ENCODE data around the gene FOXD1. TPM values are rescaled to one million over a fixed set of nuclear protein-coding genes. Genes with fewer than 3 reads are reported as not detected.

Gene FOXD1
- total and polyA plus RNA-seq, 8 donors, result 0.06 to 0.14 (median 0.12) TPM; not detected in 5

DNA sequence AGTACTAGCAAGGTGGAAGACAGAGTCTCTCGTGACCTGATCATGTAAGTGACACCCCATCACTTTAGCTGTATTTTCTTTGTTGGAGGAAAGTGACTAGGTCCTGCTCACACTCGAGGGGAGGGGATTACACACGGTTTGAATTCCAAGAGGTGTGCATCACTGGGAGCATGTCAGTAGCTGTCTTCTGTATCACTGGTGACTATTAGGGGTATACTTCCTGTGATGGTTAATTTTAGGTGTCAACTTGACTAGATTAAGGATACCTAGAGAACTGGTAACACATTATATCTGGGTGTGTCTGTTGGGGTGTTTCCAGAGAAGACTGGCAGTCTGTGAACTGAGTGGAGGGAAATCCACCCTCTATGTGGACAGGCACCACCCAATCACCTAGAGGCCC lies 22.5 kb downstream of the FOXD1 start:
- intact Hi-C loops (cut with DNase I), result no loop called here
- Histone ChIP-seq H3K36me3 (no peaks in the 10 kb centered on the region), H3K27ac (no peak overlapping the region), H3K4me3 (no peak overlapping the region), H3K9me3 (no peaks in the 10 kb centered on the region), H3K4me1 (peaks cover 0 to 5% (median 0%) of the 10 kb centered on the region in 3 donors), H3K27me3 (peaks cover 0 to 7% (median 1%) of the 10 kb centered on the region in 4 donors)
- WGBS, 2 donors, result 80 to 87% methylated on average over 3 of the region's 3 CpGs
- FAIRE-seq (no peak), DNase-seq (no peak), ATAC-seq (no peak)
- TF ChIP-seq, protein P1, sequence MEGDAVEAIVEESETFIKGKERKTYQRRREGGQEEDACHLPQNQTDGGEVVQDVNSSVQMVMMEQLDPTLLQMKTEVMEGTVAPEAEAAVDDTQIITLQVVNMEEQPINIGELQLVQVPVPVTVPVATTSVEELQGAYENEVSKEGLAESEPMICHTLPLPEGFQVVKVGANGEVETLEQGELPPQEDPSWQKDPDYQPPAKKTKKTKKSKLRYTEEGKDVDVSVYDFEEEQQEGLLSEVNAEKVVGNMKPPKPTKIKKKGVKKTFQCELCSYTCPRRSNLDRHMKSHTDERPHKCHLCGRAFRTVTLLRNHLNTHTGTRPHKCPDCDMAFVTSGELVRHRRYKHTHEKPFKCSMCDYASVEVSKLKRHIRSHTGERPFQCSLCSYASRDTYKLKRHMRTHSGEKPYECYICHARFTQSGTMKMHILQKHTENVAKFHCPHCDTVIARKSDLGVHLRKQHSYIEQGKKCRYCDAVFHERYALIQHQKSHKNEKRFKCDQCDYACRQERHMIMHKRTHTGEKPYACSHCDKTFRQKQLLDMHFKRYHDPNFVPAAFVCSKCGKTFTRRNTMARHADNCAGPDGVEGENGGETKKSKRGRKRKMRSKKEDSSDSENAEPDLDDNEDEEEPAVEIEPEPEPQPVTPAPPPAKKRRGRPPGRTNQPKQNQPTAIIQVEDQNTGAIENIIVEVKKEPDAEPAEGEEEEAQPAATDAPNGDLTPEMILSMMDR (IDR thresholded peaks at IDR 0.05), result no peak

DNA sequence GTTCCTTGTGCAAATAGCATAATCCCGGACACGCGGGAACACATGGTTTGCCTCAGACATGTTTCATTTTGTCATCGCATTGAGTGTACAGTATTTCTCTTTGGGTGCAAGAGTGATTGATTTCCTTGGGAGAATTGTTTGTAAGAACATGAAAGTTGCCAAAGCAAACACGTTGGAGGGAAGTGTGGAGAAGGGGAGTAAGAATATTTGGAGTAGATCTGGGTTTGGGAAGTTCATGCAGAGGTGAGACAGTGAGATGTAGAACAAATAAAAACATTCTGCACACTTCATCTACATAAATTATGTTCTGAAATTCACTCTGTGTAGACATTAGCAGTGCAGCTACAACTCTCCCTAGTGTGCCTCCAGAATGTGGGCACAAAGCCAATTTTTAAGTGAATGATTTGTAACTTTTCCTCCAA lies 24.0 kb downstream of the FOXD1 start:
- Histone ChIP-seq H3K4me1 (peaks cover 0 to 8% (median 0%) of the 10 kb centered on the region in 3 donors), H3K9me3 (no peaks in the 10 kb centered on the region), H3K27ac (no peak overlapping the region), H3K36me3 (no peaks in the 10 kb centered on the region), H3K4me3 (no peak overlapping the region), H3K27me3 (peaks cover 0 to 22% (median 4%) of the 10 kb centered on the region in 4 donors)
- peak in 2 of 4 donors; percentile 22 to 69 for ATAC-seq
- DNase-seq, result no peak
- WGBS, 2 donors, result 11 to 15% methylated on average over 5 of the region's 5 CpGs
- TF ChIP-seq, protein P1 (IDR thresholded peaks at IDR 0.05), result no peak
- intact Hi-C loops (cut with DNase I), result no loop called here
- FAIRE-seq, result no peak

DNA sequence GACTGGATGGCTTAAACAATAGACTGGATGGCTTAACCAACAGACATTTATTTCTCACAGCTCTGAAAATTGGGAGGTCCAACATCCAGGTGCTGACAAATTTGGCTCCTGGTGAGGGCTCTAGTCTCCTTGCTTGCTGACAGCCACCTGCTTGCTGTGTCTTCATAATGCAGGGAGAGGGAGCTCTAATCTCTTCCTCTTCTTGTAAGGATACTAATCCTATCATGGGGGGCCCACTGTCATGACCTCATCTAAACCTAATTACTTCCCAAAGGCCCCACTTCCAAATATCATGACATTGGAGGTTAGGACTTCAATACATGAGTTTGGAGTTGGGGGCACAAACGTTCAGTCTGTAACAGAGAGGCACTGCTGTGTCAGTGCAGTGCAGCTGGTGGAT lies 26.4 kb downstream of the FOXD1 start:
- Histone ChIP-seq H3K4me3 (no peak overlapping the region), H3K27ac (no peak overlapping the region), H3K36me3 (no peaks in the 10 kb centered on the region), H3K27me3 (peaks cover 0 to 37% (median 7%) of the 10 kb centered on the region in 4 donors), H3K4me1 (peaks cover 0 to 10% (median 0%) of the 10 kb centered on the region in 3 donors), H3K9me3 (no peaks in the 10 kb centered on the region)
- TF ChIP-seq, protein P1 (IDR thresholded peaks at IDR 0.05), result no peak
- WGBS, 2 donors, result 64 to 70% methylated on average over 1 of the region's 1 CpG
- no peak for FAIRE-seq
- DNase-seq, result no peak
- intact Hi-C loops (cut with DNase I), result no loop called here
- ATAC-seq, result no peak

DNA sequence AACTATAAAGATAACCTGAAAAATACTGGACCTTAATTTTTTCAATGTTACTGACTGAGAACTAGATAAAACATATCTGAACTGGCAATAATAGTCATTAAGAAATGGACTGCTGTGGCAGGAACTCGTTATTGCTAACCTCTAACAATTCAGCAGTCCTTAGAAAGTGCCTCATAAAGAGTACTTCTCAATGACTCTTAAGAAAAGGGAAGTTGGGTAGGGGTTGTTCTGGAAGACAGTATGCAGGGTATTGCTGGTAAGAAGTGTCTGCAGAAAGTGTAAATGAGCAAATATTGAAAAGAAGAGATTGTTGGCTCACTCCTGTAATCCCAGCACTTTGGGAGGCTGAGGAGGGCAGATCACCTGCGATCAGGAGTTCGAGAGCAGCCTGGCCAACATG lies 27.9 kb downstream of the FOXD1 start:
- peaks cover 0 to 40% (median 7%) of the 10 kb centered on the region in 4 donors for H3K27me3 ChIP-seq
- H3K9me3 ChIP-seq, result no peaks in the 10 kb centered on the region
- intact Hi-C loops (cut with DNase I), result no loop called here
- TF ChIP-seq, protein P1 (IDR thresholded peaks at IDR 0.05), result no peak
- WGBS, 2 donors, result 60% methylated on average over 3 of the region's 3 CpGs
- H3K27ac ChIP-seq, result no peak overlapping the region
- FAIRE-seq, result no peak
- H3K4me1 ChIP-seq, result peaks cover 0 to 10% (median 0%) of the 10 kb centered on the region in 3 donors
- no peak for DNase-seq
- ATAC-seq, result no peak
- H3K4me3 ChIP-seq, result no peak overlapping the region
- H3K36me3 ChIP-seq, result no peaks in the 10 kb centered on the region

Data from pancreas (tissue), 10 donors.